ENCODE data around the gene SLC13A2. TPM values are rescaled to one million over a fixed set of nuclear protein-coding genes. Genes with fewer than 3 reads are reported as not detected.
A peak's percentile ranks its signal among the peaks of the same experiment; 100 is the strongest.

SLC13A2 gene
- polyA plus RNA-seq, 1 donor from 2014 or later = not detected

DNA sequence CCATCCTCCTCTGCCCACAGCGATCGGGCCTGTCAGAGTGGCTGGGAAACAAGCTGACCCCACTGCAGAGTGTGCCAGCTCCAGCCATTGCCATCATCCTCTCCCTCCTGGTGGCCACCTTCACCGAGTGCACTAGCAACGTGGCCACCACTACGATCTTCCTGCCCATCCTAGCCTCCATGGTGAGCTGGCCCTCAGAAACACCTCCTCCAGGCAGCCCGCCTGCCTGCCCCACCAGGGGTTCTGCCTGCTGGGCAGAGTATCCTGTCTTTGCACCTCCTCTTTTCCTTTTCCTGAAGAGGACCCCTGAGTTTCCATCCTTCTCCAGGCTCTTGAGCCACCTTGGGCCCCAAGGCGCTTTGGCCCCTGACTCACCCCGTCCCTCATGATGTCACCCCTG lies 22.2 kb downstream of the SLC13A2 start:
- Mint-ChIP-seq H3K27ac (no peak overlapping the region), H3K4me1 (peaks cover 0 to 11% (median 4%) of the 10 kb centered on the region in 3 donors), H3K27me3 (peaks cover 3% of the 10 kb centered on the region), H3K36me3 (no peaks in the 10 kb centered on the region), H3K9me3 (no peaks in the 10 kb centered on the region), H3K4me3 (no peak overlapping the region)

- Mint-ChIP-seq H3K36me3 (no peaks in the 10 kb centered on the region), H3K4me3 (no peak overlapping the region), H3K4me1 (peaks cover 0 to 19% (median 14%) of the 10 kb centered on the region in 3 donors), H3K27ac (no peak overlapping the region), H3K9me3 (no peaks in the 10 kb centered on the region), H3K27me3 (no peaks in the 10 kb centered on the region)
These were observed 24.5 kb downstream of the SLC13A2 start for GRCh38 chr17:28497931-28498330.

DNA sequence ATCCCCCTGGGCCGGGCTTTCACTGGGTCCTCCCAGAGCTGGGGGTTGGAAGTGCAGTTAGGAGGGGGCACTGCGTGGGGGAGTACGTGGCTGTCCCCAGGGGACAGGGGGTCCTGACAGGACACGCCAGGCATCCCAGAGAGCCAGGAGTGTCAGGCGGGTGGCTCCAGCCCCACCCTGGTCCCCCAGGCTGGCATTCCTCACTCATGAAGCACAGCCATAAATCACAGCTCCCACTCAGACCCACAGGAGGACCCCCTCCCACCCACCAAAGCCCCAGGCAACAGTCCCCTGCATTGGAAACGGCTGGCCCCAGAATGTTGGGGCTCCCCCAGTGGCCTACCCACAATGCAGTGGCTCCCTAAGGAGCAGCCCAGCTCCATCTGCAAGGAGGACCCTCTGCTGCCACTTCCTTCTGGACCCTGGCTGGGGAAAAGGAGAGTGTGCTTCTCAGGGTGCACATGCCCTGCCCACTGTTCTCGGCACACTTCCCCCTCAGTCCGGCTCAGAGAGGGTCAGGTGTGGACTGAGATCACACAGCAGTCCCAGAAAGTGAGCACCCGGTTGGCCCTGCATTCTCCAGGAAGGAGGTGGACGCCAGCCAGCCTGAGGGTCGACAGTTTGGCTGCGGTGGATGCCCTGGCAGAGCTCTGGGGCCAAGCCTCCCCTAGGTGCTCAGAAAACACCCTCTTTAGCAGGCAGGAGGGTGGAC lies 25.4 kb downstream of the SLC13A2 start:
- H3K36me3 Mint-ChIP-seq = no peaks in the 10 kb centered on the region
- no peaks in the 10 kb centered on the region for H3K27me3 Mint-ChIP-seq
- no peak overlapping the region for H3K27ac Mint-ChIP-seq
- H3K9me3 Mint-ChIP-seq = no peaks in the 10 kb centered on the region
- peaks cover 0 to 17% (median 14%) of the 10 kb centered on the region in 3 donors for H3K4me1 Mint-ChIP-seq
- H3K4me3 Mint-ChIP-seq = no peak overlapping the region

DNA sequence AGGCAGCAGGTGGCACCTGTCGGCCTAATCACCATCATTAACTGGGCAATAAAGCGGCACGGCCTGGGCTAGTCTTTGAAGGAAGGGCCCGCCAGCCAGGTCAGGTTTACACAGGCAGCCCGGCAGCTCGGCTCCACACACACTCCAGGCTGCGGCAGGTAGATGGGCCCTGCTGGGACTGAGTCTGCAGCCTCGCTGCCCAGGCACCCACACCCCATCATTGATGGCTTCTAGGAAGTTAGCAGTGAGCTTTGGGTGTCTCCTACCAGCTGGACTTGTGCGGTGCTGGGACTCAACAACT lies 25.9 kb downstream of the SLC13A2 start:
- H3K27ac Mint-ChIP-seq = no peak overlapping the region
- H3K9me3 Mint-ChIP-seq = no peaks in the 10 kb centered on the region
- peaks cover 0 to 17% (median 14%) of the 10 kb centered on the region in 3 donors for H3K4me1 Mint-ChIP-seq
- H3K27me3 Mint-ChIP-seq = no peaks in the 10 kb centered on the region
- H3K4me3 Mint-ChIP-seq = no peak overlapping the region
- no peaks in the 10 kb centered on the region for H3K36me3 Mint-ChIP-seq

GRCh38 chr17:28499684-28500357 lies 26.4 kb downstream of the SLC13A2 start:
- no peak overlapping the region for H3K27ac Mint-ChIP-seq
- H3K4me1 Mint-ChIP-seq = peaks cover 0 to 16% (median 14%) of the 10 kb centered on the region in 3 donors
- no peaks in the 10 kb centered on the region for H3K9me3 Mint-ChIP-seq
- peaks cover 2% of the 10 kb centered on the region for H3K27me3 Mint-ChIP-seq
- H3K36me3 Mint-ChIP-seq = no peaks in the 10 kb centered on the region
- H3K4me3 Mint-ChIP-seq = no peak overlapping the region

GRCh38 chr17:28500712-28501379 lies 27.4 kb downstream of the SLC13A2 start:
- Mint-ChIP-seq H3K4me1 (peaks cover 0 to 15% (median 14%) of the 10 kb centered on the region in 3 donors), H3K4me3 (peak overlapping the region in 2 of 4 donors; percentile 63 to 71), H3K27ac (peak overlapping the region in 1 of 3 donors; percentile 24), H3K27me3 (peaks cover 4% of the 10 kb centered on the region), H3K36me3 (no peaks in the 10 kb centered on the region), H3K9me3 (no peaks in the 10 kb centered on the region)

- H3K36me3 Mint-ChIP-seq = no peaks in the 10 kb centered on the region
- no peak overlapping the region for H3K4me3 Mint-ChIP-seq
- H3K27ac Mint-ChIP-seq = peak overlapping the region in 1 of 3 donors; percentile 24
- no peaks in the 10 kb centered on the region for H3K9me3 Mint-ChIP-seq
- H3K4me1 Mint-ChIP-seq = peaks cover 0 to 15% (median 14%) of the 10 kb centered on the region in 3 donors
- peaks cover 4% of the 10 kb centered on the region for H3K27me3 Mint-ChIP-seq
These were observed 28.2 kb downstream of the SLC13A2 start for GRCh38 chr17:28501421-28502284.

DNA sequence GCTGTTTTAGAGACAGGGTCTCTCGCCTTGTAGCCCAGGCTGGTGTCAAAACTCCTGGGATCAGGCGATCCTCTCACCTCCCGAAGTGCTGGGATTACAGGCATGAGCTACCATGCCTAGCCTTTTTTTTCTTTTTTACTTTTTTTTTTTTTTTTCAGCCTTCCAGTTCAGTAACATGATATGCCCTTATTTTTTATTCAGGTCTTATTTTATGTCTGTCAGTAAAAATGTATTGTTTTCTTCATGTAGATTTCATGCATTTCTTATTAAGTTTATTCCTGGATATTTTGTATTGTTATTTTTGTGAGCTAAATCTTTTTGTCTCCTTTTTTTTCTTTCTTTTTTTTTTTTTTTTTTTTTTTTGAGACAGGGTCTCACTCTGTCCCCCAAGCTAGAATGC lies 30.0 kb downstream of the SLC13A2 start:
- H3K36me3 Mint-ChIP-seq = no peaks in the 10 kb centered on the region

DNA sequence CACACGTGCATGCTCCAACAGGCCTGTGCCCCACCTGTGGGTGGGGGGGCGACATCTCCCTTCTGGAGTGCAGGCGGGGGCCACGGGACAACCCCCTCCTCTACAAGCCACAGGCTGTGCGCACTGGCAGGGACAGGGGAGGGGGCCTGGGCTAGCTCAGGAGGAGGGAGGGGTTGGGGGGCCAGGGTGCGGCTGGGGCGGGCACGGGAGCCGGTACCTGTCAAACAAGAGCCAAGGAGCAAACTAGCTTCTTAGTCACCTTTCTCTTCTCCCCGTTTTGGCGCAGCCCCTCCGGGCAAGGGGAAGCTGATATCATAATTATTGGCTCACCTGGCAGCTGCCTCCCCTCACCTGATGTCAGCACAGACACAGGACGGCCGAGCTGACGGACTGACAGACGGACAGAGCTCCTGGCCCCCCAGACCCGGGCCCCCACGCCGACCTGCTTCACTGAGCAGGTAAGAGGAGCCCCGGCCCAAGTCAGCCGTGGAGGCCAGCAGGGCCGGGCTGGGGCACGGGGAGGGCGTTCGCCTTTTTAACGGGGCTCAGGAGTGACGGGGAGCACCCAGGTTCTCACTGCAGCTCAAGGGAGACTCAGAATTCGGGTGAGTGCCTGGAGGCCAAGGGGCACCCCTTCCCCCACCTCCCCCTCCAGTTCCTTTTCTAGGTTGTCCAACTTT lies 32.7 kb downstream of the SLC13A2 start, which contains the start of gene FOXN1:
Gene FOXN1, plus strand, starts transcription at position 363 of the 680 bp plus-strand sequence. CDS start 17,622 bp downstream, outside the sequence.
- no peak within 1 kb of the TSS for H3K4me3 Mint-ChIP-seq
- H3K4me1 Mint-ChIP-seq = peaks cover 0 to 4% (median 4%) of the 10 kb centered on the region in 3 donors
- no peak within 1 kb of the TSS for H3K27ac Mint-ChIP-seq
- no peaks in the 10 kb centered on the region for H3K9me3 Mint-ChIP-seq
- no peaks in the 10 kb centered on the region for H3K36me3 Mint-ChIP-seq
- H3K27me3 Mint-ChIP-seq = peaks cover 16% of the 10 kb centered on the region

More for the DNA sequence above, 30.0 kb downstream of the SLC13A2 start:
- no peak overlapping the region for H3K27ac Mint-ChIP-seq
- H3K9me3 Mint-ChIP-seq = no peaks in the 10 kb centered on the region
- H3K27me3 Mint-ChIP-seq = peaks cover 9% of the 10 kb centered on the region
- peaks cover 0 to 15% (median 14%) of the 10 kb centered on the region in 3 donors for H3K4me1 Mint-ChIP-seq
- H3K4me3 Mint-ChIP-seq = no peak overlapping the region

GRCh38 chr17:28506763-28507487 lies 33.5 kb downstream of the SLC13A2 start:
- Mint-ChIP-seq H3K4me1 (peaks cover 0 to 2% (median 0%) of the 10 kb centered on the region in 3 donors), H3K27ac (no peak overlapping the region), H3K36me3 (no peaks in the 10 kb centered on the region), H3K27me3 (peaks cover 22% of the 10 kb centered on the region), H3K4me3 (no peak overlapping the region), H3K9me3 (no peaks in the 10 kb centered on the region)

GRCh38 chr17:28507567-28508203 lies 34.2 kb downstream of the SLC13A2 start:
- no peaks in the 10 kb centered on the region for H3K36me3 Mint-ChIP-seq
- H3K27me3 Mint-ChIP-seq = peaks cover 22% of the 10 kb centered on the region
- no peak overlapping the region for H3K27ac Mint-ChIP-seq

DNA sequence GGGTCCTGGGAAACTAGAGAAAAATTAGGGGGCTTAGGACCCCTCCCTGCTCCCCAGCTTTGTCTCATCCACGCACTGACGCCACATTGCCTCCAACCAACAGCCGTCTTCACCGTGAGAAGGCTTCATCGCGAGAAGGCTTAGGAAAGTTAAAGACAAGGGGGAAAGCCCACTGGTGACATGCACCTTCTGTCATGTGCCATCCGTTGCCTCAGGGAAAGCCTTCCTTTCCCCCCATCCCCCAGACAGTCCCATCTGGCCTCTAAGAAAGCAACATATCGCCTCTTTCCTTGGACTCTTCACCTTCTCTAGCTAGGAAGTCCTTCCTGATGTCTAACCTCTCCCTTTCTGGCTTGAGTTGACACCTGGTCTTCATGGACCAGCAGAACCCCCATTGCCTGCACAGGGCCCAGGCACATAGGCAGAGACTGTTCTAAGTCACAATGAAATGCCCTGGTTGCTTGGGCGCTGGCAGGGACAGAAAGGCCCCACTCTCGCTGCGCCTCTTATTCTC lies 34.8 kb downstream of the SLC13A2 start:
- H3K4me1 Mint-ChIP-seq = no peaks in the 10 kb centered on the region
- no peaks in the 10 kb centered on the region for H3K36me3 Mint-ChIP-seq
- peaks cover 22% of the 10 kb centered on the region for H3K27me3 Mint-ChIP-seq
- H3K4me3 Mint-ChIP-seq = no peak overlapping the region
- no peaks in the 10 kb centered on the region for H3K9me3 Mint-ChIP-seq
- no peak overlapping the region for H3K27ac Mint-ChIP-seq

More at GRCh38 chr17:28507567-28508203, 34.2 kb downstream of the SLC13A2 start:
- Mint-ChIP-seq H3K9me3 (no peaks in the 10 kb centered on the region), H3K4me3 (no peak overlapping the region), H3K4me1 (no peaks in the 10 kb centered on the region)

- Mint-ChIP-seq H3K9me3 (peaks cover 0 to 2% (median 0%) of the 10 kb centered on the region in 3 donors), H3K4me1 (no peaks in the 10 kb centered on the region), H3K27ac (no peak overlapping the region), H3K27me3 (peaks cover 22% of the 10 kb centered on the region), H3K4me3 (no peak overlapping the region), H3K36me3 (no peaks in the 10 kb centered on the region)
These were observed 36.3 kb downstream of the SLC13A2 start for GRCh38 chr17:28509789-28510188.

Measured in IgD-negative memory B cell (primary cell).